NCI-H187 (cell line): ENCODE measurements around the gene SLC5A6.

Source experiments
- DNase-seq, 2 experiments: peaks; one replicate each; lab custom pipeline; 2025; lab: John Stamatoyannopoulos, UW

Gene SLC5A6

GRCh38 chr2:27236626-27237025 is 24.6 kb upstream of the SLC5A6 start:
- no peak for DNase-seq

- DNase-seq: no peak
These were observed 24.1 kb upstream of the SLC5A6 start for GRCh38 chr2:27236136-27236535.

GRCh38 chr2:27233341-27233740 is 21.3 kb upstream of the SLC5A6 start:
- DNase-seq: no peak

- DNase-seq: no peak
These were observed 19.9 kb upstream of the SLC5A6 start for GRCh38 chr2:27231921-27232320.

- DNase-seq: no peak
These were observed 15.4 kb upstream of the SLC5A6 start for GRCh38 chr2:27227501-27227900.

GRCh38 chr2:27225526-27225925 is 13.5 kb upstream of the SLC5A6 start:
- DNase-seq: no peak

- DNase-seq: no peak
These were observed 11.3 kb upstream of the SLC5A6 start for GRCh38 chr2:27223416-27223815.

- no peak for DNase-seq
These were observed 10.3 kb upstream of the SLC5A6 start for GRCh38 chr2:27222407-27222806.

- DNase-seq: no peak
These were observed 9.1 kb upstream of the SLC5A6 start for GRCh38 chr2:27221166-27221565.

- DNase-seq: no peak
These were observed 8.0 kb upstream of the SLC5A6 start for GRCh38 chr2:27220091-27220490.

- no peak for DNase-seq
These were observed 7.0 kb upstream of the SLC5A6 start for GRCh38 chr2:27219091-27219490.

GRCh38 chr2:27218614-27219013 is 6.5 kb upstream of the SLC5A6 start:
- no peak for DNase-seq

- peak; percentile 68 to 92 for DNase-seq
These were observed 5.4 kb upstream of the SLC5A6 start, which contains the start of gene CAD for GRCh38 chr2:27217173-27218121. Gene CAD (plus strand): TSS chr2:27217369. CDS start chr2:27217552, 183 bp downstream.

GRCh38 chr2:27216416-27217137 is 4.5 kb upstream of the SLC5A6 start:
- no peak for DNase-seq

- DNase-seq: no peak
These were observed 2.9 kb upstream of the SLC5A6 start for GRCh38 chr2:27214941-27215340.

GRCh38 chr2:27212626-27213471 is 781 bp upstream of the SLC5A6 start:
- DNase-seq: peak in 1 of 2 experiments; percentile 63

- DNase-seq: peak in 1 of 2 experiments; percentile 72
These were observed 676 bp downstream of the SLC5A6 start for GRCh38 chr2:27211241-27211942.

GRCh38 chr2:27209621-27210401 is 2.3 kb downstream of the SLC5A6 start:
- no peak for DNase-seq

GRCh38 chr2:27208486-27209050 is 3.5 kb downstream of the SLC5A6 start:
- no peak for DNase-seq

- no peak for DNase-seq
These were observed 5.7 kb downstream of the SLC5A6 start for GRCh38 chr2:27206346-27206745.
